ENCODE measurements around the gene FKBP9. TPM values are rescaled to one million over a fixed set of nuclear protein-coding genes. Genes with fewer than 3 reads are reported as not detected.

FKBP9 gene
- total RNA-seq, 4 donors from 2014 or later = 81.8 to 164 (median 130) TPM

- TF ChIP-seq POLR2A (IDR thresholded peaks at IDR 0.05) (no peak), CTCF (IDR thresholded peaks at IDR 0.05) (no peak)
- 0 to 14% methylated on average over 1 of the region's 1 CpG for WGBS, 2 donors
- H3K4me3 ChIP-seq (ENCODE audit: low read depth, poor library complexity, severe bottlenecking) = no peak overlapping the region
- intact Hi-C loops (cut with DNase I; ENCODE audit: low total_unique reads) = loop anchor here (10.0 kb wide), 1 partner anchor 106 kb away; no protein-coding TSS in a partner anchor
- DNase-seq (ENCODE audit: low spot score in 2 of 2) = no peak
Observed at GRCh38 chr7:33050535-33051318, 93.5 kb downstream of the FKBP9 start.

GRCh38 chr7:33053721-33054120 is 96.5 kb downstream of the FKBP9 start:
- H3K4me3 ChIP-seq (ENCODE audit: low read depth, poor library complexity, severe bottlenecking) = no peak overlapping the region
- no peak for DNase-seq (ENCODE audit: low spot score in 2 of 2)
- 32 to 40% methylated on average over 1 of the region's 1 CpG for WGBS, 2 donors
- TF ChIP-seq POLR2A (IDR thresholded peaks at IDR 0.05) (no peak), CTCF (IDR thresholded peaks at IDR 0.05) (no peak)
- intact Hi-C loops (cut with DNase I; ENCODE audit: low total_unique reads) = loop anchor here (10.0 kb wide), 1 partner anchor 109 kb away; no protein-coding TSS in a partner anchor

GRCh38 chr7:33054261-33054964 is 97.2 kb downstream of the FKBP9 start:
- intact Hi-C loops (cut with DNase I; ENCODE audit: low total_unique reads) = loop anchor here (10.0 kb wide), 1 partner anchor 110 kb away; no protein-coding TSS in a partner anchor
- 82 to 91% methylated on average over 2 of the region's 2 CpGs for WGBS, 2 donors
- no peak for DNase-seq (ENCODE audit: low spot score in 2 of 2)
- H3K4me3 ChIP-seq (ENCODE audit: low read depth, poor library complexity, severe bottlenecking) = no peak overlapping the region
- TF ChIP-seq POLR2A (IDR thresholded peaks at IDR 0.05) (no peak), CTCF (IDR thresholded peaks at IDR 0.05) (no peak)

- no peak for TF ChIP-seq POLR2A (IDR thresholded peaks at IDR 0.05)
- TF ChIP-seq CTCF (IDR thresholded peaks at IDR 0.05) = no peak
- intact Hi-C loops (cut with DNase I; ENCODE audit: low total_unique reads) = loop anchor here (10.0 kb wide), 1 partner anchor 110 kb away; no protein-coding TSS in a partner anchor
- no peak for DNase-seq (ENCODE audit: low spot score in 2 of 2)
- no peak overlapping the region for H3K4me3 ChIP-seq (ENCODE audit: low read depth, poor library complexity, severe bottlenecking)
- 95 to 96% methylated on average over 5 of the region's 5 CpGs for WGBS, 2 donors
Observed at GRCh38 chr7:33055158-33055557, 97.9 kb downstream of the FKBP9 start.

Other genes starting within 250 kb of the FKBP9 start
- 10 to 100 TPM; 24.3 to 38.9 (median 35.5) TPM for gene KBTBD2, start 65.7 kb upstream of the FKBP9 start, total RNA-seq
- gene NT5C3A, start 105.3 kb downstream of the FKBP9 start, total RNA-seq = 10 to 100 TPM; 30.6 to 44.6 (median 38.9) TPM
- 10 to 100 TPM in 1 of 4 donors, 1 to 10 TPM in 3; 5.2 to 16.1 (median 7.3) TPM for gene RP9, start 152.0 kb downstream of the FKBP9 start, total RNA-seq
- 10 to 100 TPM; 10.1 to 25.1 (median 11.2) TPM for gene BBS9, start 172.1 kb downstream of the FKBP9 start, total RNA-seq

All from lower leg skin (tissue), 4 donors.